GM20000 (cell line): Measurements from ENCODE around the gene KRTAP5-2.

Source experiments
- DNase-seq: peaks from one replicate; pipeline ENCODE4 v3.0.0; 2012; ENCODE audit warnings: low spot score
- TF ChIP-seq, protein P1 (sequence below): IDR thresholded peaks from 2 replicates; pipeline ENCODE4 v1.5.1; 2012; ENCODE audit warnings: mild to moderate bottlenecking, control low read depth; ENCODE audit errors: extremely low read depth, missing control alignments

KRTAP5-2 gene

DNA sequence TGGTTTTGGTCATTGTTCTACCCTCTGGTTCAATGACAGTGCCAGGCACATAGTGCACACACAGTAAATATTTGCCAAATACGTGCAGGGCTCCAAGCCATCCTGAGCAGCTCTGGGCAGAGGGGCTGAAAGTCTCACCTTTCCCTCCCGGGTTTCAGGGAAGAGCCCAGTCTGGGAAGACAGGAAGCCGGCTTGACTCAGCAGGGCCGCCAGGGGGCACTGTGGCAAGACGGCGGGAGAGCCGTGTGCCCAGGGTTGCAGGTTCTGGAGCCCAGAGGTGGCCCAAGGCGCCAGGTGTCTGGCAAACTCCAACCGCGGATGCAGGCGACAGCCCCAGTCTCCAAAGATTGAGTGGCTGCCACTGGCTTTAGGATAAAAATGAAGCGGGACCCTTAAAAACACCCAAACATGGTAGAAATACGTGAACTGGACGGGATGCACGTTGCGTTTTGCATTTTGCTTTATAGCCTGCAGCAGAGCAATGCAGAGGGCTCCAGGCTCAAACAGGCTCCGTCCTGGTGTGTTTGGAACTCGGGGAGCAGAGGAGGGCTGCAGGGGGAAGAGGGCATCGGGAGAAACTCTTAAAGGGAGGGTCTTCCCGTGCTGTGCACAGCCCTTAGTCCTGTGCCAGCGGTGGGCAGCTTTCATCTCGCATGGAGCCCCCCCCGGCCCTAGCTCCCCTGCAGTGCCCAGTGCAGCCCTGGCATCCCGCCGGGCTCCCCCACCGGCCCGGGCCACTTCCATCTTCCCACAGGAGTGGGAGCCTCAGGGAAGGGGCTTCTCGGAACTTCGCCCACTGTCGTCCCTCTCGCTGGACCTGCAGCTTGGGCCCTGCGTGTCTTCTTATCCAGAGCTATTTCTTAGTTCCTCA lies 42.2 kb upstream of the KRTAP5-2 start:
- TF ChIP-seq, protein P1, sequence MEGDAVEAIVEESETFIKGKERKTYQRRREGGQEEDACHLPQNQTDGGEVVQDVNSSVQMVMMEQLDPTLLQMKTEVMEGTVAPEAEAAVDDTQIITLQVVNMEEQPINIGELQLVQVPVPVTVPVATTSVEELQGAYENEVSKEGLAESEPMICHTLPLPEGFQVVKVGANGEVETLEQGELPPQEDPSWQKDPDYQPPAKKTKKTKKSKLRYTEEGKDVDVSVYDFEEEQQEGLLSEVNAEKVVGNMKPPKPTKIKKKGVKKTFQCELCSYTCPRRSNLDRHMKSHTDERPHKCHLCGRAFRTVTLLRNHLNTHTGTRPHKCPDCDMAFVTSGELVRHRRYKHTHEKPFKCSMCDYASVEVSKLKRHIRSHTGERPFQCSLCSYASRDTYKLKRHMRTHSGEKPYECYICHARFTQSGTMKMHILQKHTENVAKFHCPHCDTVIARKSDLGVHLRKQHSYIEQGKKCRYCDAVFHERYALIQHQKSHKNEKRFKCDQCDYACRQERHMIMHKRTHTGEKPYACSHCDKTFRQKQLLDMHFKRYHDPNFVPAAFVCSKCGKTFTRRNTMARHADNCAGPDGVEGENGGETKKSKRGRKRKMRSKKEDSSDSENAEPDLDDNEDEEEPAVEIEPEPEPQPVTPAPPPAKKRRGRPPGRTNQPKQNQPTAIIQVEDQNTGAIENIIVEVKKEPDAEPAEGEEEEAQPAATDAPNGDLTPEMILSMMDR = peak; percentile 58
- peak; percentile 66 for DNase-seq

DNA sequence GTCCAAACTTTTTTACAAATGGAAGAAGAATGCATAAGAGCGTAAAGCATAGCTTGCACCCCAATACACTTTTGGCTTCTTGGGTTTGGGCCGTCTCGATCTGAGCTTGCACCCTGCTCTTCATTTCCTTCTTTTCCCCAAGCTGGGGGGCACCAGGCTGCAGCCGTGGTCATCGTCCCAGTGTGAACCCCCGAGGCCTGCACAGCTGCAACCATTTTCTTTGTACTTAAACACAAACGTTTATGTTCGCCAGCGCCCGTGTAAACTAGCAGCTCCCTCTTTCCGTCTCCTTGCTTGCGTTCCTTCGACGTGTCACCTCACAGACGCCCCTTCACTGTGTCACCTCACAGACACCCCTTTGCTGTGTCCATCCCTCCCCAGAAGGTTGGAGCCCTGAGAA lies 41.6 kb upstream of the KRTAP5-2 start:
- TF ChIP-seq, protein P1 = no peak
- DNase-seq = no peak

DNA sequence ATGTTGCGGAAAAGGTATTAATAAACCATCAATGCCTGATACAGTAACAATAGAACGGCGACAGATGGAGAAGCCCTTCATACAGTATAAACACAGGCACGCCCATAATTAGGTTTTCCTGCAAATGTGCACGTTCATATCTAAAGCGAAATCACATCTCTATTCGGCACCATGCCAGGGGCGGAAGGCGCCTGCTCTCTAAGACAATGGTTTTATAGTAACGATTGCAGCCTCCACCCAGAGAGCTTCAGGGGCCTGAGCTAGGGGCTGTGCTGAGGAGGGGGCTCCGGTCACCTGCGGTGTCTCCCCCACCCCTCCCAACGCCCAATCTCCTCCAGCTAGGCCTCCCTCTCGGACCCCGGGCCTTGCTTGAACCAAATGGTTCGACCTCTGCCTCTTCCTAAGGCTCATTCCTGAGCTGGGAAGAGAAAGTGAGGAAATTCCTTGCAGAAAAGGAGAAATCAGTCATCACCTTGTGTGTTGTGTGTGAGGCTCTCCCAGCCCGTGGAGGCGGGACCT lies 41.1 kb upstream of the KRTAP5-2 start:
- no peak for DNase-seq
- TF ChIP-seq, protein P1 = no peak

DNA sequence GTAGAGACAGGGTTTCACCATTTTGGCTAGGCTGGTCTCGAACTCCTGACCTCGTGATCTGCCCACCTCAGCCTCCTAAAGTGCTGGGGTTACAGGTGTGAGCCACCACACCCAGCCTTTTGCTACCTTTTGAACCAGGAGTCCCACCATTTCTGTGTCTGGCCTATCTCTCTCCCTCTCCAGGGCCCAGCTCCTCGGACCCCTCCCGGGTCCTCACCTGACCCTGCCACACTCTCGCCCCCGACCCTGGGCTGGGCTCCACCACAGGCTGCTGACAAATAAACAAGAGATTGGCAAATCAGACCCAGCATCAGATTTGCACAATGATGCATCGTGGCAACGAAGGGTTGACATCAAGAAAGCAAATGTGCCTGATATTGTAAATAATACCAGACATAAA lies 40.2 kb upstream of the KRTAP5-2 start:
- no peak for DNase-seq
- TF ChIP-seq, protein P1 = no peak

DNA sequence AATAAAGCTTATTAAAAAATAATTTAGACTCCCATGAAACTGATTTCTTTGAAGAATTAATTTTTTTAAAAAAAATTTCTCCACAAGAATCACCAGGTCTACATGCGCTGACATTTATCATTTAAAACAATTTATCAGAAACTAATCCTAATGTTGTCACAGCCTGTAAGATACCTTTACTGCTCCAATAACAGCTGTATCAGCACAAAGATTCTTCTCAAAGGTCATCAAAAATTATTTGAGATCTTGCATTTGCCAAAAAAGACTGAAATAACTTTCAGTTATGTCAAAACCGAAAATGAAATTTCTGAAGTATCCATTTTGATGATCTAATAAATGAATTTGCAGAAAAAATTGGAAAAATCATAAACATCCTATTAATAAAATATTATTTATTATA lies 39.5 kb upstream of the KRTAP5-2 start:
- TF ChIP-seq, protein P1 = no peak
- DNase-seq = no peak

DNA sequence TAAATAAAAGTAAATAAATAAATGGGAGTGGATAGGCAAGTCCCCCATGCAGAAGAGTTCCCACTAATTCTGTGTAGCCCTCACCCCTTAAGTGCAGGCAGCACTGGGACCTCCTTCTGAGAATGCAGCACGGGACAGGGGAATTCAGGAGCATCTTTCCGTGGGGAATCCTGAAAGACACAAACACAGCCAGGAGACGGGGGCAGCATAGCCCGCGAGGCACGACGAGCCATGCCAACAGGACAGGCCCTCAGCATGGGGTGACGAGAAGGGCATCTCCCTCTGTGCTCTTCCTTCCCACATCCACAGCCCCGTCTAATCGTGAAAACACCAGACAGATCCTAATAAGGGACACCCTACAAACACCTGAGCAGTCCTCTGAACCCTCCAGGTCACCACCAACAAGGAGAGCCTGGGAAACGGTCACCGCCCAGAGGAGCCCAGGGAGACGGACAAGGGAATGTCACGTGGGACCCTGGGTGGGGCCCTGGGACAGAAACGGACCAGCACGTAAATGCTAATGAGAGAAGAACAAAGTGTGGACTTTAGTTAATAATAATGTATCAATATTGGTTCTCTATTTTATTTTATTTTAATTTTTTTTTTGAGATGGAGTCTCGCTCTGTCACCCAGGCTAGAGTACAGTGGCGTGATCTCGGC lies 38.3 kb upstream of the KRTAP5-2 start:
- no peak for DNase-seq
- TF ChIP-seq, protein P1 = no peak

DNA sequence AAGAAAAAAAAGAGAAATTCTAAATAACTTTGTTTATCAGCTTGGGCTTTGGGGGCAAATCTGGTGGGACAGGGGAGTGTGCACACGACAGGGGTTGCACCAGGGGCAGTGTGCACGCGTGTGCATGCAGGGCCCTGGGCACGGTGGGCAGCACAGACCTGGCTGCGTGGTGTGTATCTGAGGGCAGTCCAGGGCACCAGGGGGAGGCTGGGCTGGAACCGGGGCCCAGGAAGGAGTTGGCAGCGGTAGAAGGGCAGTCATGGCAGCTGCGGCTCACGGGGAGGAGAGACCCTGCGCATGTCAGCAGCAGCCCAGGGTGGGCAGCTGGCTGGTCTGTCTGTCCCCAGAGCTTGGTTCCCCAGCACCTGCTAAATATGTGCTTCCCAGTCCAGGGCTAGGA lies 35.8 kb upstream of the KRTAP5-2 start:
- TF ChIP-seq, protein P1 = no peak
- DNase-seq = no peak
